UCSD-AML1 (cell line): ENCODE results near the gene UBE2F.

Source experiments
- DNase-seq: peaks from one replicate; lab custom pipeline; 2025; ENCODE audit not compliant: unreplicated experiment; lab: John Stamatoyannopoulos, UW

The UBE2F gene, protein sequence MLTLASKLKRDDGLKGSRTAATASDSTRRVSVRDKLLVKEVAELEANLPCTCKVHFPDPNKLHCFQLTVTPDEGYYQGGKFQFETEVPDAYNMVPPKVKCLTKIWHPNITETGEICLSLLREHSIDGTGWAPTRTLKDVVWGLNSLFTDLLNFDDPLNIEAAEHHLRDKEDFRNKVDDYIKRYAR

DNA sequence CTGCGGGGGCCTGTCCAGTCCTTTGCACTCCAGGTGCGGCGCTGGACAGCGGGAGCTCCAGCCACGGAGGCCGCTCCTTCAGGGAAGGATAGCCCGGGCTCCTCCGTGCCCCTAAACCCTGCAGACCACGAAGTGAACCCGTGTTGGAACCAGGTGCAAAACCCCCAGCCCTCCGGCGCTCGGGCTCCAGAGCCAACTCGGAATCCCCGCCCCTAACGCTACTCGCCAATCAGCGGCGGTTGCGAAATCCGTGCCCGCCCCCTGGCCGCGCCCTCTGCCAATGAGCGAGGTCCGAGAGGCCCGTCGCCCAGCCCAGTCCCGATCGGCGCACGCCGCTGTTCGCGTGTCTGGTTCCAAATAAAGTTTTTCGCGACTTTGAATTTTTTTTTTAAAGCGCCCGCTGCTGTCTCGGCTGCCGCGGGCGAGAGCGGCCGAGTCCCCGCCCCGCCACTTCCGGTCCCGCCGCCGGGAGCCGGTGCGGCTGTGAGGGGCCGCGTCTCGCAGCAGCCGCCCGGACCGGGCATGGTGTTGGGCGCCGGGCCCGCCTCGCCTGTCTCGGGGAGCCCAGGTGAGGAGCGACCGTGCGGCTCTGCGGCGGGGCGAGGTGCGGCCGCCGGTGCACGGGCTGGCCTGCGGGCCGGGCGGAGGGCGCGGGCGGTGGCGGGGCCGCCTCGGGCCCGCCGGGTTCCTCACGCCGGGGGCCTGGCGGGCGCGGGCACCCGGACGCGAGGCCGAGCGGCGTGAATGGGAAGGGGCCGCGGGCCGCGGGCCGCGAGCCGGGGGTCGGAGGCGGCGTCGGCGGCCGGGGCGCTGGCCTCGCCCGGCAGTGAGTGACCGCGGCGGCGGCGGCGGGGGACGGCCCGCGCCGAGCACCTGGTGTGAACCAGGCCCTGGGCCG, at the start of gene UBE2F:
TSS of gene UBE2F (plus strand) at position 450 of the 898 bp plus-strand sequence. CDS start 6,094 bp downstream, outside the sequence.
- peak; percentile 97 for DNase-seq

GRCh38 chr2:237917696-237918374, 49.0 kb upstream of the UBE2F start:
- DNase-seq = no peak

- DNase-seq = peak; percentile 54
Measured at GRCh38 chr2:237919593-237919992, 47.2 kb upstream of the UBE2F start.

- no peak for DNase-seq
Measured at GRCh38 chr2:237920673-237921072, 46.1 kb upstream of the UBE2F start.

- no peak for DNase-seq
Measured at GRCh38 chr2:237921967-237922492, 44.8 kb upstream of the UBE2F start.

DNA sequence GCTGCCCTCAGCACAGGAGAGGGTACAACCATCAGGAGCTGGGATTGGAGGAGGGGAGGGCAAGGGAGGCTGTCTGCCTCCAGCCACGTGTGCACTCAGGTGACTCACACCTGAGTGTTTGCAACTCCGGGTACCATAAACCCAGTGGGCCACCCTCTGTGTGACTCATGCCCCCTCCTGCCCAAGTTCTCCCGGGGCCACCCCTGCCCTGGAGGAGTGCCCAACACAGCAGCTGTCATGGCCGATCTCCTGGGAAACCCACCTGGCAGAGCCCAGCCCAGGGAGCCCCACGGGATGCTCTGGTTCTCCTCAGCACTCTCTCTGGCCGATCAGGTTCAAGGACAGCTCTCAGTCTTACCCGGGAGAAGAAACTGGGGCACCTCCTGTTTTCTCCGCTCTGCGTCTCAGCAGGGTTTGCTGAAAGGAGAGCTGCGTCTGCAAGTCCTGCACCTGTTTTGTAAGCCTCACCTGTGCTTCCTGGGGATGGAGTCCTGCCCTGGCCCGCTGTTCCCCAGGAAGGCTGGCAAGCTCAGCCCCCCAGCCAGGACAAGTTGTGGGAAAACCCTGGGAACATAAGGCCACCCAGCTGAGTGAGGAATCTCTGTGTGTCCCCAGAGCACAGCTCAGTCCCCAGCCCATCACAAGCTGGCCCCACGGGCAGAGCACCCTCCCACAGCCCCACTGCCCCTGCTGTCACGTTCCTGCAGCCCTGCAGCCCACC, 44.0 kb upstream of the UBE2F start:
- DNase-seq = no peak

DNA sequence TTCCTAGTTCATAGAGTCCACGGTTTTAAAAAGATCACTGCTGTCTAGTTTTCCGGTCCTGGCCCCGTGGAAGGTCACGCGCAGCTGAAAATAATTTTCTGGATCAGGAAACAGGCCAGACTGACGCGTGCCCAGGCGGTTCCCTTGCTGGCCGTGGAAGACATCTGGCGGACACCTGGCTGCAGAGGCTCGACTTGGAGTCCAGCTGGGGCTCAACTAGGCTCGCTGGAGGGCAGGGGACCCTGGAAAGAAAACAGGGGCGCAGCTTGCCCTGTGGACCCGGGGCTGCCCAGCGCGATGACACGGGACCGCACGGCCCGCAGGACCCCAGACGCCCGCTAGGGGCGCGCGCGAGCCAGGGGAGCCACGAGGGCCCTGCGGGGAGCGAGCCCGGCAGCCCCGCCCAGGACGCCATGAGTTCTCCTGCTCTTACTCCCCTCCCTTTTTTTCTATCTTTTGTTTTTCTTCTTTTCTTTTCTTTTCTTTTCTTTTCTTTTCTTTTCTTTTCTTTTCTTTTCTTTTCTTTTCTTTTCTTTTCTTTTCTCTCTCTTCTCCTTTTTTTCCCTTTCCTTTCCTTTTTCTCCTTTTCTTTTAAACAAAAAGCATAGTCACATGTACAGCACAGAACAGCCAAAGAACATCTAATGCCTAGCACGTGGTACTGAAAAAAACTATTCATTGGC, 43.2 kb upstream of the UBE2F start:
- peak; percentile 88 for DNase-seq

DNA sequence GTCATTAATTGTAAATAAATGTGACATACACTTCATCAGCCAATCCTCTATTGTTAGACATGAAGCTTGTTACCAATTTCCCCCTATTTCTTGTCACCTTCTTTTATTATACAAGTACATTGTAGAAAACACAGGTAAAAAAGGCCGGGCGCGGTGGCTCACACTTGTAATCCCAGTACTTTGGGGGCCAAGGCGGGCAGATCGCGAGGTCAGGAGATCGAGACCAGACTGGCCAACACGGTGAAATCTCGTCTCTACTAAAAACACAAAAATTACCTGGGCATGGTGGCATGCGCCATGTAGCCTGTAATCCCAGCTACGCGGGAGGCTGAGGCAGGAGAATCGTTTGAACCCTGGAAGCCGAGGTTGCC, 42.7 kb upstream of the UBE2F start:
- no peak for DNase-seq

GRCh38 chr2:237927135-237927534, 39.7 kb upstream of the UBE2F start:
- no peak for DNase-seq

GRCh38 chr2:237927986-237928385, 38.8 kb upstream of the UBE2F start:
- DNase-seq = no peak

- no peak for DNase-seq
Measured at GRCh38 chr2:237929979-237930378, 36.8 kb upstream of the UBE2F start.

DNA sequence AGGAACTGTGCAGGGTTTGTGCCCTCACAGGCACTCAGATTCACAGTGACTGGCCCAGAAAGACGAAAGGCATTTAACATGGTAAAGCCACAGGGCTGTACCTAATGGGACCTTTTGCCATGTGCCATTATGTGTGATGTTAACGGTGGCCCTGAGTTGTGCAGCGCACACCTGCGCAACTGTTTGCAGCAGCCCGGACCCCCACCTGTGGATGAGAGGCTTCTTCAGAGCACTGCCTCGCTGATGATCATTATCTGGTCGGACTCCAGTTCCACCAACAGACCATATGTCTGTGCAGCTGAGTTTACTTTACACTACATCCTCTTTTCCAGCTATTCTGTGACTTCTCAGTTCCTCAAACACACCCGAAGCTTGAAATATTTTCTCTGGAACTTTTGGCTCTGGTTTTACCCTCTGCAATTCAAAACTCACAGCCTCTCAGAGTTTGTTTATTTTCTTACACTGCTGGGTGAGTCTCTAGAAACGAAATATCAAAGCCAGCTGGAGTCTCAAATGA, 35.6 kb upstream of the UBE2F start:
- peak; percentile 34 for DNase-seq

DNA sequence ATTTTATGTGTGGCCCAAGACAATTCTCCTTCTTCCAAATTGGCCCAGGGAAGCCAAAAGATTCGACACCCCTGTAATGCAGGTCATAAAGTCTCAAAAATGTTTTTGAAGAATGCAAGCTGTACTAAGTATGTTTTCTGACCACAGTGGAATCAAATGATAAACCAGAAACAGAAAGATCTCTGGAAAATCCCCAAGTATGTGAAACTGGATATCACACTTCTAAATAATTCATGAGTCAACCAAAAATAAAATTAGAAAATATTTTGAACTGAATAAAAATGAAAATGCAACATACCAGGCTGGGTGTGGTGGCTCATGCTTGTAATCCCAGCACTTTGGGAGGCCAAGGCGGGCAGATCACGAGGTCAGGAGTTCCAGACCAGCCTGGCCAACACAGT, 34.1 kb upstream of the UBE2F start:
- no peak for DNase-seq

GRCh38 chr2:237934186-237934585, 32.6 kb upstream of the UBE2F start:
- DNase-seq = no peak

DNA sequence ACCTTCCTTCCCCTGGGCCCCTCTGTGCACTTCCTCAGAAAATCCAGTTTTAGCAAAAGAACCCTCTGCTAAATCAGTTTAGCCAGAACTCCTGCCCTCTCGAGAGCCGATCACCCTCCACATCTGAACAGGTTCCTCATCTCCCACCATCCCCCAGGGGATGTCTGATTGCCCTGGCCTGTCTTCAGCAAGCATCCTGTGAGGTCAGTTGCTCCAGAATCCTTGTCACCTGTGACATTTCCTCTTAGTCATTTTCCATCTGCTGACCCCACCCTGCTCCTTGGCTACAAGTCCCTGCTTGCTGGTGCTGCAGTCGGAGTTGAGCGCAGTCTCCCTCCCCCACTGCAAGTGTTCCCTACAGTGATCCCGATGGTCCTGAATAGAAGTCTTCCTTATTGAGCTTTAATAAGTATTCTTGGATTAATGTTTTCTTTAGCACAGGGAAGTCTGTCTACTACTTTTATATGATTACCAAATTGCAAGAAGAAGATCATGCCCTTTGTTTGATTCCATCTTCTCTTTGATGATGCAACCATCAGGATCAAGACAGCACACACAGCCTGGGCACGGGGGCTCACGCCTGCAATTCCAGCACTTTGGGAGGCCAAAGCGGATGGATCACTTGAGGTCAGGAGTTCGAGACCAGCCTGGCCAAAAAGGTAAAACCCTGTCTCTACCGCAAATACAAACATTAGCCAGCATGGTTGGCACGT, 30.9 kb upstream of the UBE2F start:
- peak; percentile 48 for DNase-seq

DNA sequence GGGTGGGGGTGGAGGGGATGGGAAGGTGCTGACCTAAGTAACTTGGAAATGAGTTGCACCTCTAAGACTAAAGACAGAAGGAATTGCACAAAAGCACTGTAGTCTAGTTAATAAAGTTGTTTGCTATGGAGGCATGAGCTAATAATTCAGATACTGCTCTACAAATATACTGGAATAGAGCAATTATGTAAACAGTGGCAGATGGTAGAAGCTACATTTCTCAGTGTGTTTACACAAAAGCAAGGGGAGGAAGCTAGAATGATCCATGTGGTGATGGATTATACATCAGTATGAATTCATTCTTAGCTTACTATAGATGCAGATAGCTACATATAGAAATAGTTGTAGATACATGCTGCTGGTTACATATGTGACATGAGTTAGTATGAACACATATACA, 27.6 kb upstream of the UBE2F start:
- DNase-seq = no peak

- DNase-seq = no peak
Measured at GRCh38 chr2:237940828-237941227, 26.0 kb upstream of the UBE2F start.

- no peak for DNase-seq
Measured at GRCh38 chr2:237941239-237941638, 25.6 kb upstream of the UBE2F start.

DNA sequence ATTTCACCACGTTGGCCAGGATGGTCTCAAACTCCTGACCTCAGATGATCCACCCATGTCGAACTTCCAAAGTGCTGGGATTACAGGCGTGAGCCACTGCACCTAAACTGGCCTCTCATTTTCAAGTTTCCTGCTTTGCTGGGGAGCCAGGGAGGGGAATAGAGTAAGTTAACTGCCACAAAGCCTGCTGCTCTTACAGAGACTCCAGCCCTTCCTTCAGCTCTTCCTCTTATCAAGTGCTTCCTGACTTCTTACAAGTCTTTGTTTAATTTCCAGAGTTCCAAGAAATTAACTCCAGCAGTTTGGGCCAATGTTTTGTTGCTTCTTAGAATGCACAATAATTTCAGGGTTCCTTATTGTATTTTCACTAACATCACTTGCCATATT, 24.3 kb upstream of the UBE2F start:
- DNase-seq = peak; percentile 68
